ENCODE data around the gene MAPK10.

DNA sequence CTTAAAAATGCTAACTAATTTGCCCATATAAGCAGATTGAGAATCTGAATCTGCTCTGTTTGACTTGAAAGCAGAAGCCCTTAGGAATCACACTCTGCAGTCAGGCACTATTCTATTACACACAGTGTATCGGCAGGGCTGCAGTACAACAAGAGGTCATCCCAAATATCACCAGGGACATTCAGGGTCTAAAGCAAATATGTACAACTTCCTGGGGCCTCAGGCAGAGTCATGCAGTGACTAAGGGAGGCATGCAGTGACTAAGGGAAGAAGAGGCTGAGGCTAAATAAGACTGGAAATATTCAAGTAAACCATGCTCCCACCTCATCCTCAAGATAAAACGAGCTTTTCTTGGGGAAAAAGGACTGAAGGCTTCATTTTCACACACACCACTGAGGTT, 20.9 kb downstream of the MAPK10 start:
- TF ChIP-seq NFRKB (IDR thresholded peaks at IDR 0.05) (no peak), BHLHE40 (IDR thresholded peaks at IDR 0.05; ENCODE audit: borderline replicate concordance) (no peak), SUZ12 (IDR thresholded peaks at IDR 0.05) (no peak)
